Neural cell (in vitro differentiated cells): ENCODE measurements around the gene ME3. TPM values are rescaled to one million over a fixed set of nuclear protein-coding genes. Genes with fewer than 3 reads are reported as not detected.
"Not testable (repeated sequence)": the region's sequence is repeated elsewhere in the genome, so short reads cannot be mapped to it uniquely, and the experiment has no call there.

Source experiments
- H2AFZ ChIP-seq: fragments of 200-600, 300-800 bp; sonication (generic), shearing (Covaris generic); 2 replicates; pipeline ENCODE4 v1.6.0; 2014; ENCODE audit warnings: low read depth, mild to moderate bottlenecking, antibody characterized with exemption, low read length, moderate library complexity
- H3F3A ChIP-seq: fragments of 200-600 bp; shearing (Covaris generic); 2 replicates; pipeline ENCODE4 v1.6.1; 2016; ENCODE audit warnings: mild to moderate bottlenecking, moderate library complexity, mixed read lengths, antibody characterized with exemption, low read length; ENCODE audit not compliant: insufficient read depth, poor library complexity, severe bottlenecking
- H3K27ac ChIP-seq: fragments of 200-600, 300-800 bp; sonication (generic), shearing (Covaris generic); 2 replicates; pipeline ENCODE4 v1.5.1; 2014; ENCODE audit warnings: mild to moderate bottlenecking, low read length, moderate library complexity
- H3K27me3 ChIP-seq: fragments of 300-800, 200-600 bp; sonication (generic), shearing (Covaris generic); 2 replicates; pipeline ENCODE4 v1.6.0; 2014; ENCODE audit warnings: mild to moderate bottlenecking, low read depth, low read length, moderate library complexity; ENCODE audit not compliant: insufficient read depth
- H3K36me3 ChIP-seq: fragments of 300-800, 200-600 bp; sonication (generic), shearing (Covaris generic); 2 replicates; pipeline ENCODE4 v1.5.1; 2014; ENCODE audit warnings: mild to moderate bottlenecking, antibody characterized with exemption, low read length, moderate library complexity; ENCODE audit not compliant: insufficient read depth
- H3K4me2 ChIP-seq: fragments of 300-800, 200-600 bp; sonication (generic), shearing (Covaris generic); 2 replicates; pipeline ENCODE4 v1.6.0; 2014; ENCODE audit warnings: mild to moderate bottlenecking, low read length
- H3K4me3 ChIP-seq: fragments of 300-800, 200-600 bp; sonication (generic), shearing (Covaris generic); 2 replicates; pipeline ENCODE4 v1.5.1; 2014; ENCODE audit warnings: mild to moderate bottlenecking, low read length, moderate library complexity
- H3K79me2 ChIP-seq: fragments of 200-600 bp; shearing (Covaris generic); replicated peaks from 2 replicates; pipeline ENCODE4 v1.6.0; 2014; ENCODE audit warnings: mild to moderate bottlenecking, low read length, moderate library complexity; ENCODE audit not compliant: insufficient read depth
- H3K9ac ChIP-seq: fragments of 300-800, 200-600 bp; sonication (generic), shearing (Covaris generic); 2 replicates; pipeline ENCODE4 v1.6.1; 2016; ENCODE audit warnings: mild to moderate bottlenecking, low read length, mixed read lengths
- H3K9me2 ChIP-seq: fragments of 200-600 bp; shearing (Covaris generic); 2 replicates; pipeline ENCODE4 v1.6.1; 2016; ENCODE audit warnings: mild to moderate bottlenecking, low read length, mixed read lengths; ENCODE audit not compliant: insufficient read depth
- H3K9me3 ChIP-seq: fragments of 200-600, 300-800 bp; sonication (generic), shearing (Covaris generic); 2 replicates; pipeline ENCODE4 v1.6.1; 2016; ENCODE audit warnings: mild to moderate bottlenecking, mixed run types, low read length, moderate library complexity, mixed read lengths
- H4K20me1 ChIP-seq: fragments of 200-600 bp; shearing (Covaris generic); 2 replicates; pipeline ENCODE4 v1.6.1; 2016; ENCODE audit warnings: mild to moderate bottlenecking, mixed run types; ENCODE audit not compliant: insufficient read depth
- EP300 ChIP-seq: fragments of 450-650 bp; conservative IDR thresholded peaks from 2 replicates; pipeline ENCODE4 v1.6.1; 2014; ENCODE audit warnings: antibody characterized with exemption, mild to moderate bottlenecking, moderate library complexity; ENCODE audit not compliant: poor library complexity, severe bottlenecking
- EZH2 ChIP-seq: fragments of 200-600, 300-800 bp; shearing (Covaris generic), sonication (generic); IDR thresholded peaks from 2 replicates; pipeline ENCODE4 v1.6.1; 2014; ENCODE audit warnings: antibody characterized with exemption, low read length, borderline replicate concordance, mild to moderate bottlenecking; ENCODE audit not compliant: insufficient read depth, poor library complexity, severe bottlenecking
- MXI1 ChIP-seq: fragments of 450-650 bp; conservative IDR thresholded peaks from 2 replicates; pipeline ENCODE4 v1.6.1; 2014; ENCODE audit warnings: antibody characterized with exemption, mild to moderate bottlenecking; ENCODE audit not compliant: poor library complexity, severe bottlenecking
- POLR2AphosphoS5 ChIP-seq: IDR thresholded peaks from 2 replicates; pipeline ENCODE4 v1.6.1; 2012
- RAD21 ChIP-seq: fragments of 450-650 bp; conservative IDR thresholded peaks from 2 replicates; pipeline ENCODE4 v1.6.1; 2014; ENCODE audit warnings: antibody characterized with exemption, mild to moderate bottlenecking, moderate library complexity
- REST ChIP-seq: IDR thresholded peaks from 2 replicates; pipeline ENCODE4 v1.6.1; 2012; ENCODE audit warnings: borderline replicate concordance
- SMC3 ChIP-seq: fragments of 450-650 bp; conservative IDR thresholded peaks from 2 replicates; pipeline ENCODE4 v1.6.1; 2014; ENCODE audit warnings: antibody characterized with exemption, mild to moderate bottlenecking, moderate library complexity; ENCODE audit not compliant: poor library complexity
- TAF1 ChIP-seq: IDR thresholded peaks from 2 replicates; pipeline ENCODE4 v1.6.1; 2012; ENCODE audit warnings: low read depth
- polyA plus RNA-seq: library from polyadenylated mRNA; depleted of rRNA; stranded (reverse); fragments of >200 nt; gene quantifications from 2 replicates; pipeline ENCODE4 v1.2.3, GENCODE V29; 2014
- TF ChIP-seq, protein P1 (sequence below): fragments of 450-650 bp; IDR thresholded peaks from 2 replicates; pipeline ENCODE4 v1.5.1; 2014; ENCODE audit warnings: antibody characterized with exemption, mild to moderate bottlenecking, moderate library complexity; ENCODE audit not compliant: poor library complexity, severe bottlenecking

ME3 gene
- polyA plus RNA-seq, 1 donor from 2014 or later: 2.1 TPM

GRCh38 chr11:86435711-86436110, 236.7 kb downstream of the ME3 start:
- Histone ChIP-seq H3K4me3 (no peak overlapping the region), H2AFZ (no peak overlapping the region), H3K27me3 (no peaks in the 10 kb centered on the region), H3K79me2 (no peaks in the 10 kb centered on the region), H3K36me3 (no peaks in the 10 kb centered on the region), H3K9me3 (peaks cover 3% of the 10 kb centered on the region), H3K27ac (no peak overlapping the region), H3K9me2 (no peaks in the 10 kb centered on the region), H4K20me1 (no peaks in the 10 kb centered on the region), H3F3A (no peaks in the 10 kb centered on the region), H3K4me2 (no peak overlapping the region), H3K9ac (no peak overlapping the region)
- no peak for TF ChIP-seq REST
- no peak for TF ChIP-seq SMC3
- no peak for TF ChIP-seq TAF1
- TF ChIP-seq, protein P1, sequence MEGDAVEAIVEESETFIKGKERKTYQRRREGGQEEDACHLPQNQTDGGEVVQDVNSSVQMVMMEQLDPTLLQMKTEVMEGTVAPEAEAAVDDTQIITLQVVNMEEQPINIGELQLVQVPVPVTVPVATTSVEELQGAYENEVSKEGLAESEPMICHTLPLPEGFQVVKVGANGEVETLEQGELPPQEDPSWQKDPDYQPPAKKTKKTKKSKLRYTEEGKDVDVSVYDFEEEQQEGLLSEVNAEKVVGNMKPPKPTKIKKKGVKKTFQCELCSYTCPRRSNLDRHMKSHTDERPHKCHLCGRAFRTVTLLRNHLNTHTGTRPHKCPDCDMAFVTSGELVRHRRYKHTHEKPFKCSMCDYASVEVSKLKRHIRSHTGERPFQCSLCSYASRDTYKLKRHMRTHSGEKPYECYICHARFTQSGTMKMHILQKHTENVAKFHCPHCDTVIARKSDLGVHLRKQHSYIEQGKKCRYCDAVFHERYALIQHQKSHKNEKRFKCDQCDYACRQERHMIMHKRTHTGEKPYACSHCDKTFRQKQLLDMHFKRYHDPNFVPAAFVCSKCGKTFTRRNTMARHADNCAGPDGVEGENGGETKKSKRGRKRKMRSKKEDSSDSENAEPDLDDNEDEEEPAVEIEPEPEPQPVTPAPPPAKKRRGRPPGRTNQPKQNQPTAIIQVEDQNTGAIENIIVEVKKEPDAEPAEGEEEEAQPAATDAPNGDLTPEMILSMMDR: no peak
- TF ChIP-seq MXI1: no peak
- TF ChIP-seq EZH2: no peak
- TF ChIP-seq POLR2AphosphoS5: no peak
- no peak for TF ChIP-seq EP300
- TF ChIP-seq RAD21: no peak

GRCh38 chr11:86433361-86434095, 238.9 kb downstream of the ME3 start:
- not testable (repeated sequence) for H3K79me2 ChIP-seq, H3K36me3 ChIP-seq, H3K27me3 ChIP-seq, H4K20me1 ChIP-seq, H2AFZ ChIP-seq, H3K9me3 ChIP-seq, H3K4me3 ChIP-seq, H3K9ac ChIP-seq, H3K9me2 ChIP-seq, H3K27ac ChIP-seq, H3F3A ChIP-seq, H3K4me2 ChIP-seq

GRCh38 chr11:86431258-86431657, 241.2 kb downstream of the ME3 start:
- no peak for TF ChIP-seq REST
- no peak for TF ChIP-seq MXI1
- no peak for TF ChIP-seq EZH2
- TF ChIP-seq RAD21: no peak
- TF ChIP-seq TAF1: no peak
- TF ChIP-seq, protein P1: no peak
- TF ChIP-seq POLR2AphosphoS5: no peak
- no peak for TF ChIP-seq EP300
- TF ChIP-seq SMC3: no peak
- H4K20me1 ChIP-seq: no peaks in the 10 kb centered on the region
- H3K79me2 ChIP-seq: no peaks in the 10 kb centered on the region
- H3K4me2 ChIP-seq: no peak overlapping the region
- H3K9me3 ChIP-seq: peaks cover 3% of the 10 kb centered on the region
- H3K27ac ChIP-seq: no peak overlapping the region
- no peaks in the 10 kb centered on the region for H3K36me3 ChIP-seq
- no peaks in the 10 kb centered on the region for H3K9me2 ChIP-seq
- H3K4me3 ChIP-seq: no peak overlapping the region
- H2AFZ ChIP-seq: no peak overlapping the region
- no peaks in the 10 kb centered on the region for H3F3A ChIP-seq
- H3K27me3 ChIP-seq: no peaks in the 10 kb centered on the region
- no peak overlapping the region for H3K9ac ChIP-seq
